H1 (cell line): ENCODE results near the gene RASGRP3. TPM values are rescaled to one million over a fixed set of nuclear protein-coding genes. Genes with fewer than 3 reads are reported as not detected.

ENCODE experiments used
- CTCF ChIA-PET: fragments of 300-600 bp; sonication (Branson Sonifier 250); formaldehyde crosslinking; loops from one replicate; lab custom pipeline; 2021; ENCODE audit not compliant: partially characterized antibody; lab: Charles Lee
- POLR2A ChIA-PET: fragments of 300-600 bp; sonication (Branson Sonifier 250); formaldehyde crosslinking; loops from one replicate; lab custom pipeline; 2021; ENCODE audit warnings: inconsistent platforms; ENCODE audit not compliant: partially characterized antibody; lab: Charles Lee
- DNase-seq, 2 experiments: peaks; one replicate each; pipeline versions ENCODE4 v3.0.0 to v3.0.0-alpha.2; 2010 to 2022; ENCODE audit warnings: low spot score in 2 of 2, low read depth in 1 of 2, mixed read lengths in 1 of 2
- FAIRE-seq: peaks from 2 replicates; lab custom pipeline; 2011; peaks lifted over from hg19 to GRCh38; lab: Jason Lieb, UNC
- H2AFZ ChIP-seq: 2 replicates; pipeline ENCODE4 v1.8.1; 2012; ENCODE audit warnings: low read length, inconsistent platforms
- H2AK5ac ChIP-seq: 2 replicates; pipeline ENCODE4 v1.6.1; 2013; ENCODE audit warnings: low read depth, low read length
- H2BK120ac ChIP-seq: replicated peaks from 2 replicates; pipeline ENCODE3; 2013; ENCODE audit warnings: low read depth, low read length, inconsistent platforms
- H2BK12ac ChIP-seq: 2 replicates; pipeline ENCODE4 v1.6.1; 2013; ENCODE audit warnings: low read depth, low read length
- H2BK15ac ChIP-seq: 2 replicates; pipeline ENCODE4 v1.6.1; 2013; ENCODE audit warnings: low read length
- H2BK20ac ChIP-seq: 2 replicates; pipeline ENCODE4 v1.6.1; 2013; ENCODE audit warnings: low read length
- H2BK5ac ChIP-seq: 2 replicates; pipeline ENCODE4 v1.6.1; 2013; ENCODE audit warnings: low read depth, low read length
- H3K14ac ChIP-seq: 2 replicates; pipeline ENCODE4 v1.6.1; 2013; ENCODE audit warnings: inconsistent platforms; ENCODE audit not compliant: insufficient read length
- H3K18ac ChIP-seq: 2 replicates; pipeline ENCODE4 v1.6.1; 2013; ENCODE audit warnings: low read length; ENCODE audit errors: extremely low read depth
- H3K23ac ChIP-seq: 2 replicates; pipeline ENCODE4 v1.6.1; 2013; ENCODE audit warnings: inconsistent platforms; ENCODE audit not compliant: insufficient read length
- H3K23me2 ChIP-seq: 2 replicates; pipeline ENCODE4 v1.6.1; 2013; ENCODE audit warnings: low read depth, low read length
- H3K27ac ChIP-seq: 2 replicates; pipeline ENCODE4 v1.6.1; 2011; ENCODE audit warnings: low read depth, low read length, inconsistent platforms
- H3K27me3 ChIP-seq, 4 experiments: replicated peaks in 1 of 4; 1 replicate in 1 of 4; 2 replicates in 3 of 4; pipeline versions ENCODE4 v1.6.1 to v1.8.1; 2011 to 2013; ENCODE audit warnings: low read length in 3 of 4, mild to moderate bottlenecking in 3 of 4, inconsistent platforms in 2 of 4, mixed read lengths in 2 of 4, moderate library complexity in 1 of 4; ENCODE audit not compliant: control insufficient read depth in 3 of 4, insufficient read depth in 3 of 4; ENCODE audit errors: extremely low read depth in 1 of 4
- H3K36me3 ChIP-seq, 4 experiments: 2 replicates each; pipeline versions ENCODE4 v1.6.1 to v1.8.1; 2011 to 2013; ENCODE audit warnings: mild to moderate bottlenecking in 4 of 4, low read length in 3 of 4, moderate library complexity in 2 of 4, control low read depth in 1 of 4, inconsistent platforms in 1 of 4; ENCODE audit not compliant: insufficient read depth in 4 of 4, control insufficient read depth in 2 of 4
- H3K4ac ChIP-seq: replicated peaks from 2 replicates; pipeline ENCODE3; 2013; ENCODE audit warnings: low read length, low read depth, mixed read lengths, inconsistent platforms; ENCODE audit not compliant: insufficient read length
- H3K4me1 ChIP-seq, 4 experiments: replicated peaks in 1 of 4; 1 replicate in 1 of 4; 2 replicates in 3 of 4; pipeline versions ENCODE4 v1.6.1 to v1.8.1; 2011 to 2013; ENCODE audit warnings: low read length in 3 of 4, inconsistent platforms in 2 of 4, mixed read lengths in 1 of 4; ENCODE audit not compliant: insufficient read depth in 4 of 4, control insufficient read depth in 3 of 4
- H3K4me2 ChIP-seq, 2 experiments: 2 replicates each; pipeline versions ENCODE4 v1.6.1 to v1.8.1; 2011 to 2013; ENCODE audit warnings: low read depth in 2 of 2, low read length in 2 of 2, control low read depth in 1 of 2, inconsistent platforms in 1 of 2, mild to moderate bottlenecking in 1 of 2; ENCODE audit not compliant: insufficient read depth in 1 of 2
- H3K4me3 ChIP-seq, 4 experiments: fragments of 200-600, 300-600 bp in 1 of 4; sonication (generic), shearing (Covaris generic), sonication (Bioruptor Twin) in 1 of 4; 2 replicates each; pipeline versions ENCODE4 v1.5.1 to v1.8.1; 2011 to 2016; ENCODE audit warnings: low read length in 4 of 4, low read depth in 3 of 4, control low read depth in 2 of 4, inconsistent platforms in 2 of 4, mild to moderate bottlenecking in 2 of 4, mixed read lengths in 1 of 4, moderate library complexity in 1 of 4; ENCODE audit not compliant: insufficient read depth in 2 of 4; ENCODE audit errors: extremely low read depth in 1 of 4
- H3K56ac ChIP-seq: replicated peaks from 2 replicates; pipeline ENCODE3; 2013; ENCODE audit warnings: low read depth, mild to moderate bottlenecking, mixed read lengths, low read length, inconsistent platforms; ENCODE audit not compliant: insufficient read length
- H3K79me1 ChIP-seq: 2 replicates; pipeline ENCODE4 v1.6.1; 2013; ENCODE audit warnings: low read depth, low read length, control low read depth
- H3K79me2 ChIP-seq, 2 experiments: 2 replicates each; pipeline versions ENCODE4 v1.6.1 to v1.8.1; 2012 to 2013; ENCODE audit warnings: low read length in 2 of 2, mild to moderate bottlenecking in 2 of 2, inconsistent platforms in 1 of 2; ENCODE audit not compliant: insufficient read depth in 2 of 2, control insufficient read depth in 1 of 2
- H3K9ac ChIP-seq, 4 experiments: replicated peaks in 1 of 4; 1 replicate in 1 of 4; 2 replicates in 3 of 4; pipeline versions ENCODE4 v1.6.1 to v1.8.1; 2011 to 2013; ENCODE audit warnings: low read depth in 3 of 4, low read length in 3 of 4, control low read depth in 2 of 4, mild to moderate bottlenecking in 2 of 4, moderate library complexity in 2 of 4, inconsistent platforms in 1 of 4; ENCODE audit errors: extremely low read depth in 1 of 4
- H3K9me3 ChIP-seq, 2 experiments: 2 replicates each; pipeline versions ENCODE4 v1.6.1 to v1.8.1; 2012 to 2013; ENCODE audit warnings: mild to moderate bottlenecking in 2 of 2, moderate library complexity in 2 of 2, control low read depth in 1 of 2, inconsistent platforms in 1 of 2, low read depth in 1 of 2, low read length in 1 of 2, mixed read lengths in 1 of 2; ENCODE audit not compliant: insufficient read depth in 2 of 2
- H4K20me1 ChIP-seq, 2 experiments: replicated peaks in 1 of 2; 2 replicates each; pipeline versions ENCODE3 to v1.8.1; 2011 to 2013; ENCODE audit warnings: inconsistent platforms in 2 of 2, low read length in 2 of 2, mild to moderate bottlenecking in 1 of 2; ENCODE audit not compliant: insufficient read depth in 2 of 2, control insufficient read depth in 1 of 2
- H4K5ac ChIP-seq: 2 replicates; pipeline ENCODE4 v1.6.1; 2013; ENCODE audit warnings: low read length, low read depth, mixed read lengths, inconsistent platforms; ENCODE audit not compliant: insufficient read length
- H4K8ac ChIP-seq: 2 replicates; pipeline ENCODE4 v1.8.0; 2013; ENCODE audit warnings: mild to moderate bottlenecking, moderate library complexity, low read length, inconsistent platforms; ENCODE audit not compliant: insufficient read depth; ENCODE audit errors: extremely low read depth
- H4K91ac ChIP-seq: replicated peaks from 2 replicates; pipeline ENCODE3; 2013; ENCODE audit warnings: low read length, mixed read lengths, inconsistent platforms; ENCODE audit not compliant: insufficient read length
- YY1 ChIP-seq: IDR thresholded peaks from 2 replicates; pipeline ENCODE4 v1.6.1; 2011; ENCODE audit warnings: low read depth, mild to moderate bottlenecking, low read length
- WGBS, 2 experiments: shearing (Covaris generic) in 1 of 2; methylation state at CpG; one replicate each; pipeline versions ENCODE4 v1.1.6 to v1.1.7; 2013 to 2015; ENCODE audit warnings: low lambda C conversion rate in 2 of 2, mixed read lengths in 2 of 2, inconsistent platforms in 1 of 2, low coverage in 1 of 2, missing lambda C conversion rate in 1 of 2; ENCODE audit not compliant: insufficient replicate concordance in 2 of 2, insufficient coverage in 1 of 2, insufficient read length in 1 of 2; ENCODE audit errors: extremely low coverage in 1 of 2, missing lambda C conversion rate in 1 of 2; 5-methylcytosine and 5-hydroxymethylcytosine counted together
- polyA plus RNA-seq, 7 experiments: library from polyadenylated mRNA; depleted of rRNA in 3 of 7; stranded (reverse) in 5 of 7; unstranded in 2 of 7; fragments of >200 nt in 5 of 7; fragments of 200-250 nt in 2 of 7; gene quantifications; 1 replicate in 5 of 7; 2 replicates in 1 of 7; 4 replicates in 1 of 7; pipeline versions ENCODE4 v1.2.1 to v1.2.3, GENCODE V29; 2011 to 2013; ENCODE audit warnings: missing spikeins in 2 of 7, mixed read lengths in 2 of 7
- total RNA-seq: library from RNA; stranded (reverse); fragmentation: NEBNext Ultra II Directional; extraction: Animal tissue kit (Norgen Biotek cat#: 25700); gene quantifications from 2 replicates; pipeline ENCODE4 v1.2.1, GENCODE V29; 2021

RASGRP3 gene
- total and polyA plus RNA-seq, 2 of the 8 experiments (the other 6 are each of a cell fraction or from before 2014, with no cell fraction given), result 0.06 TPM; not detected in 1

- no peak overlapping the region for H2BK15ac ChIP-seq
- WGBS, 2 experiments, result 86% methylated on average over 4 of the region's 4 CpGs; no CpG with 5 or more reads in 1 of the 2 experiments
- FAIRE-seq, result no peak
- ChIA-PET POLR2A (no interaction called here), CTCF (no interaction called here)
- no peak for DNase-seq
- H2AK5ac ChIP-seq, result no peak overlapping the region
- H2AFZ ChIP-seq, result no peak overlapping the region
- no peaks in the 10 kb centered on the region for H3K23me2 ChIP-seq
- no peak overlapping the region for H2BK5ac ChIP-seq
- no peak overlapping the region for H3K14ac ChIP-seq
- no peak overlapping the region for H3K9ac ChIP-seq
- no peak overlapping the region for H3K4me3 ChIP-seq
- no peak overlapping the region for H4K5ac ChIP-seq
- H3K79me2 ChIP-seq, result no peaks in the 10 kb centered on the region
- no peak overlapping the region for H3K18ac ChIP-seq
- H3K27me3 ChIP-seq, result no peaks in the 10 kb centered on the region
- H4K8ac ChIP-seq, result no peak overlapping the region
- no peak overlapping the region for H2BK120ac ChIP-seq
- H3K9me3 ChIP-seq, result no peaks in the 10 kb centered on the region
- TF ChIP-seq YY1, result no peak
- TF ChIP-seq, all 59 proteins: peak for 0
- Histone ChIP-seq H4K20me1 (no peaks in the 10 kb centered on the region), H3K23ac (no peak overlapping the region), H3K27ac (no peak overlapping the region), H2BK12ac (no peak overlapping the region), H3K56ac (no peak overlapping the region), H3K4me2 (no peak overlapping the region), H4K91ac (no peak overlapping the region), H3K4me1 (no peaks in the 10 kb centered on the region), H3K79me1 (no peaks in the 10 kb centered on the region), H3K36me3 (no peaks in the 10 kb centered on the region), H3K4ac (no peak overlapping the region), H2BK20ac (no peak overlapping the region)
Observed at GRCh38 chr2:33510586-33510968, 34.1 kb downstream of the RASGRP3 start.
